Putamen (tissue), 1 donor: ENCODE data around the gene ANP32A.
"Not testable (repeated sequence)": the region's sequence is repeated elsewhere in the genome, so short reads cannot be mapped to it uniquely, and the experiment has no call there.

Experiments used
- DNase-seq: peaks from one replicate; pipeline ENCODE4 v3.0.0-alpha.2; 2016; ENCODE audit warnings: low spot score

The ANP32A gene

DNA sequence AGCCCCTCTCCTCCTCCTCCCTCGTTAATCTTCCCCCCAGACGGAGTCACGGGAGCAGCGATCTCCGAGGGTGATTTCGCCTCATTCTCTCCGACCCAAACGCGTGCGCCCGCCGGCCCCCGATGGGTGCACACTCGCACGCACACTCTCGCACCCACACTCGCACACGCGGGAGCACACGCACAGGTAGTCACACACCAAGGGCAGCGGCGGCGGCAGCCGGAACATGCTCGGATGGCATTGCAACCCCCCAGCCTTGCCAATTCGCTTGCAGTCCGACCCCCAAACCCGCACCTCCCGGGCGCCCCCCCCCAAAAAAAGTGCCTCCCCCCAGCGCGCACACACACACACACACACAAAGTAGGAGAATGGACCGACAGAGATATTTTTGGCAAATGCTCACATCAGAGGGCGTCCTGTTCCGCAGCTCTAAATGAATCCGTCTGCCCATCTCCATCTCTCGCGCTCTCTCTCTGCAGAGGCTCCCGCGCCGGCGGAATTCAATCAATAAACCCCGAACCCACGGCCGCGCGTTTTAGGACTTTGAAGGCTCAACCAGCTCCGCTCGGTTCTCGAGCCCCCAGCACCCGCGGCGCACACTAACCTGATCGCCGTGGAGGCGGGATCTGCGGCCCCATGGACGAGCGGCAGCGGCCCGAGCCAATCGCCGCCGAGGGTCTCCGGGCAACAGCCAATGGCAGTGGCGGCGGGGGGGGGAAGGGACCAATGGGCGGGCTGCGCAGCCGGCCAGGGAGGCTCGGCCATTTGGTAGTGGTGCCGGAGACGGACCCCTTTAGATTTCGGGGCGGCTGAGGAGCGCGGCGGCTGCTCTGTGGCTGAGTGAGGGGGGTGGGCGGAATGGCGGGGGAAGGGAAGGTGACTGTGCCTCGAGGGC is at the start of gene ANP32A:
Gene ANP32A, minus strand, starts transcription at position 601 of the 895 bp plus-strand sequence. Its CDS starts 144 bp downstream, at position 457.
- DNase-seq = peak; percentile 95

DNA sequence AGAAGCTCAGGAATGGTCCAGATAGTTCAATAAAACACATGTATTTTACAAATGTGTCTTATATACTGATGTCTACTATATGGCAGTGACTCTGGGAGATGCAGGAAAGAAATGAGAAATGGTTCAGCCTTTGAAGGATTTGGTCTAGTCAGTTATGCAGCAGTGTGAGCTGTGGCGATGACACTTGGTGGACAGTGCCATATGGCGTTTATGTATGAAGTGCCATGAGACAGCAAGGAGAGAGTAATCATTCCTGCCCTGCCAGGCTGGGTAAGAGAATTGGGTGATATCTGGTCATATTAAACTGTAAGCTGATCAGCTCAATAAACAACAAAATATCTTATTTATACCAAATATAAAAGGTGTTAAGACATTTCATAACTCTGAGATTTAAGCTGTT is 47.6 kb upstream of the ANP32A start:
- DNase-seq = no peak

DNA sequence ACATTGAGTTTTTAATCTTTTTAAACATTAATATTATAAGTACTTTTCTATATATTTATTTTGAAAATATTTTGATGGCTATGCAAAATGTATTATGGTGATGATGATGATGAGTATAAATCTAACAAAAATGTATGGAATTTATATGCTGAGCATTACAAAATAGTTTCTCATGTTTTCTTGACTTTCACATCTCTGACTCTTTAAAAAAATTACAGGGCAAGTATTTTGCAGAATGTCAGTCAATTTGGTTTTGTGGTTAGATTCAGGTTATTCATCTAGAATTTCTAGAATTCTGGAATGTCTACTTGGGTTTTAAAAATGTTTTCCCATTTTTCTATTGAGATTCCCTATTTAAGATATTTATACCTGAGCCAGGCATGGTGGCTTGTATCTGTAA is 41.7 kb upstream of the ANP32A start:
- DNase-seq = no peak

DNA sequence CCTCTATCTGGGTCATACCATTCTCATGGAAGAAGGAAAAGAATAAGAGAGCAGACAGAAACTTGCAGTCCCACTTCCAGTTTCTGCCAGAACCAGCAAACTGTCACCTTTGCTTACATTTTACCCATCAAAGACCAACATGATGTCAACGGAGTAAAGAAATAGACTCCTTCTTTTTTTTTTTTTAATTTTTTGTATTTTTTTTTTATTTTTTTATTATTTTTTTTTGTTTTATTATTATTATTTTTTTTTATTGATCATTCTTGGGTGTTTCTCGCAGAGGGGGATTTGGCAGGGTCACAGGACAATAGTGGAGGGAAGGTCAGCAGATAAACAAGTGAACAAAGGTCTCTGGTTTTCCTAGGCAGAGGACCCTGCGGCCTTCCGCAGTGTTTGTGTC is 38.0 kb upstream of the ANP32A start:
- DNase-seq = not testable (repeated sequence)

DNA sequence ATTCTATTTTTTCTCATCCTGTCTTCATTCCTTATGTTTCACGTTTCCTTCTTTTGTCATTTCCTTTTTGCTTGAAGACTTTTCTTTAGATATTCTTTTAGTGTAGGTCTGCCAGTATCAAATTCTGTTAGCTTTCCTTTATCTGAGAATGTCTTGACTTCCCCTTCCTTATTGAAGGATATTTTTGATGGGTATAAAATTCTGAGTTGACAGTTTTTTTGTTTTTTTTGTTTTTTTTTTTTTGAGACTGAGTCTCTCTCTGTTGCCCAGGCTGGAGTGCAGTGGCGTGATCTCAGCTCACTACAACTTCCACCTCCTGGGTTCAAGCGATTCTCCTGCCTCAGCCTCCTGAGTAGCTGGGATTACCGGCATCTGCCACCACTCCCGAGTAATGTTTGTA is 36.7 kb upstream of the ANP32A start:
- DNase-seq = not testable (repeated sequence)

DNA sequence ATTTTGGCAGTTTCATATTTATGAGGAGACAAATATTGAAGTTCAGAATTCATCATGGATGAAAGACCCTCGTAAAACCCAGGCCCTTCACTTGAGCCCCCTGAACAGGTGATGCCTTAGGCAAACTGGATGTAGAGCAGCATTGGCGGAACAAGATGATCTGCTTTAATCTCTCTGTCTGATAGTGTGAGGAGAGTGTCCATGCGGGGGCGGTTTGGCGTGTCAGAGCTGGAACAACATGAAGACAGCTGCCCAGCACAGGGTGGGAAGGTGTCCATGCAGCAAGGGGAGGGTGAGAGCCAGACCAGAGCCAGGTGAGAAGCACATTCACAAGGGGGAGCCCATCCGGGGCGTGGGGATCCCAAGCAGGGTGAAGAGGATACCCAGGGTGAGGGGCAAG is 31.8 kb upstream of the ANP32A start:
- no peak for DNase-seq

DNA sequence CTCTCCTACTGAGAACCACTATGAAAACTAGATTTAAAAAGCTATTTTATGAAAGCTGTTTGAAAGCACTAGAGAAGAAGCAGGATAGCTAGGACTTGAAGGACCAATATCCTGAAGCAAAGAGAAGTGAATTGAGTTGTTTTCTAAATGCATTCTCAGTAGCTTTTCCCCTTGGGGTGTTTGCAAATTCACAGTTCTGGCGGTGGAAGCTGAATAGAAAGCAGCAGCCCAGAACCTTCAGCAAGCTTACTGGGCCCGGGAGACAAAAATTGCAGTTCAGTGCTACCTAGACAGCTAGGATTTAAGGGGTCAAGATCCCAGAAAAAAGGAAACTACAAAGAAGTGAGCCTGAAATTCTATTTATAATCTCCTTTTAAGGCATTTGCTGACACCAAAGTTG is 31.3 kb upstream of the ANP32A start:
- no peak for DNase-seq

DNA sequence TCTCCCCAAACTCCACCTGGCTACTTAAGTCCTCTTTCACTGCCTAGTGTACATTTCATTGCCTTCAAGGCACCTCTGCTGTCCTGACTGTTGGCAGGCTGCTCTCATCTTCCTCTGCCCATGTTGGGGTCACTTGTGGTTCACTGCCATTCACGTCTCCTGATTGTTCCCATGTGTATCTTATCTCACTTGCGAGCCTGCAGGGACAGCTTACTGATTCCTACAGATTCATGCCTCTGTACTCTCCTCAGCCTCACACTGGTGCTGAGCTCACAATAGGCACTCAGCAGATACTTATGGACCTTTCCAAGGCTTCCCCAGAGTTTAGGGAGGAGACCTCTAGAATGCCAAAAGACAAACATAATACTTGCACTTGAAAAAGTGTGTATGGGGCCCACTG is 28.8 kb upstream of the ANP32A start:
- DNase-seq = no peak

DNA sequence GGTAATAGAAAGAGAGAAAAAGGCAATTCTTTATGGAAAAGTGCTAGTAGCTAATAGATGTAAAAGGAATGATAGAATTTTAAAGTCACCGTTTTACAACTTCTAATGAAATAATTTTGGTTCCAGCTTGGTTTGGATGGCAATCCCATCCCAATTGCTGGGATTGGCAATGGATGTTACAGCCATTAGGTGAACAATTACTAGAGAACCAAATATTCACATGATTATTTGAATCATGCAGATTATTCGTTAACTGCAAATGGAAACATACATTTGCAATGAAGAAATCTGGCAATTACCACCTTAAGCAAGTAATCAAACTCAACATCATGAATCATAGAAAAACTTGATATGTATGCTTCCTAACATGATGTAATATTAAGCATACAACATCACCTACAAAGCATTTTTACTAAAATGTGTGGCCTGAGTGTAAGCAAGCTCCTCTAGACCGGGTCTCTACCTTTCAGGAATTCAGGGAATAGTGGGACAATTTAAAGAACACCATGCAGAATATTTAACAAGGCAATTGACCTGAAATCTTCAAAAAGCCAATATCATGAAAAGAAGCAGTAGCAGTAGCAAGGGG is 26.2 kb upstream of the ANP32A start:
- DNase-seq = no peak

DNA sequence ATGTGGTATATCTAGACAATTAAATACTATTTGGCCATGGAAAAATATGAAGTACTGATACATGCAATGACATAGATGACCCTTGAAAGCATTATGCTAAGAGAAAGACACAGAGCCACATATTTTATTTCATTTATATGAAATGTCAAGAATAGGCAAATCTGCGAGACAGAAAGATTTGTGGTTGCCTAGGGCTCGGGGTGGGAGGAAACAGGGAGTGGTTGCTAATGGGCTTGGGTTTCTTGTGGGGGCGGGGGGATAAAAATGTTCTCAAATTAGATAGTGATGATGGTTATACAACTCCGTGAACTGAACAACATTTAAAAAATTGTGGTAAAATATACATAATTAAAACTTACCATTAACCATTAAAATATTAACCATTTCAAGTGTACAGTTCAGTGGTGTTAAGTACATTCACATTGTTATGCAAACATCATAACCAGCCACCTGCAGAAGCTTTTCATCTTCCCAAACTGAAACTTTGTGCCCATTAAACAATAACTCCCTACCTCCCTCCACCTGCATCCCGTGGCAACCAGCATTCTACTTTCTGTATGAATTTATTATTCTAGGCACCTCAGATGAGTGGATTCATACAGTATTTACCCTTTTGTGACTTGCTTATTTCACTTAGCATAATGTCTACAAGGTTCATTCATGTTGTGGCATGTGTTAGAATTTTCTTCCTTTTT is 24.3 kb upstream of the ANP32A start:
- DNase-seq = no peak

DNA sequence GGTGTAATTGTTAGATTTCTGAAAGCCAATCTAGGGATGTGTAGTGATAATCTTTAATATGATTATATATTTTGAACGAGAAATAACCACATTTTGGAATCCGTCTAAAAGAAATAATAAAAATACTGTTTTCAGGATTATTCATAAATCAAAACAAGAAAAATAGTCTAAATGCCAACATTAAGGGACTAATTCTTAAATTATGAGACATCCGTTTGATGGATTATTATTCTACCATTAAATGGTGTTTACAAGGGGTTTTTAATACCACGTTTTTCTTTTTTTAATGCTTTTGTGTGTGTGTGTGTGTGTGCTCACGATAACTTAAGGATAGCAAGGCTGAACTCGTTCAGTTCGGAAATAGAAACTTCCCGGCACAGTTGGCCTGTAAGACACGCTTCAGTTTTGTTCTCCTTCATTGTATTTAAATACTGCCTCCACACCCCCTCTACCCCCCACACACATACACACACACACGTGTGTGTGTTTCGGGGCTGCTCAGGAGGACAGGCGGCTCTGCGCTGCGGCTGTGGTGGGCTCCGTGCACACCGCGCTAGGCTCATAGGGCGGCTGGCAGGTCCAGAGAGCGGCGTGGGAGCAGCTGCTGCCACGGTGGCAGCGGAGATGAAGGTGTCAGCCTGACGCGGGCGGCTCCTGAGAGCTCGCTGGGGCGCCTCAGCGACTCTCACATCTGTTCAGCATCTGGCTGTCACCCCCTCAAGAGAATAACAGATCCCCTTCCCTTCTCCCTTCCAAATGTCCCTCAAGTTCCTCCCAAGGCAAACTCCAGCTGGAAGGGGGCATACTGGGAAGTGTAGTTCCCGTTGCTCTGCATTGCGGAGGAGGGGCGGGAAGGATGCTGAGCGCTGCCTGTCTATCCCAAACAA is 23.0 kb upstream of the ANP32A start:
- no peak for DNase-seq

DNA sequence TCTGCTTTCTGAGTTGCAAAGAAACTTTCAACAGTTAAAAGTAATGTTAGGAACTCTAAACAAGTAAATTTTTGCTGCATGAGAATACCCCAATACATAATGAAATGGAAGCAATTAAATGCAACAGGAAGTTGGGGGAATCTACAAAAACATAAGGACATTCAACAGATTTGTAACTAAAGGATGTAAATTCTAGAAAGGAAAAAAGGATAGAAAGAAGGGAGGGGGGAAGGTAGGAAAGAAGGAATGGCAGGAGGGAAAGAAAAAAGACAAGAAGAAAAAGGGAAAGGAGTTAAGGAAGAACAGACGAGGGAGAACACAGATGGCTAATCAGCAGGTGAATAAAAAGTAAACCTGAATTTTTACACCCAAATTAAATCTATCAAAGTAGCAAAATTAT is 22.3 kb upstream of the ANP32A start:
- no peak for DNase-seq

DNA sequence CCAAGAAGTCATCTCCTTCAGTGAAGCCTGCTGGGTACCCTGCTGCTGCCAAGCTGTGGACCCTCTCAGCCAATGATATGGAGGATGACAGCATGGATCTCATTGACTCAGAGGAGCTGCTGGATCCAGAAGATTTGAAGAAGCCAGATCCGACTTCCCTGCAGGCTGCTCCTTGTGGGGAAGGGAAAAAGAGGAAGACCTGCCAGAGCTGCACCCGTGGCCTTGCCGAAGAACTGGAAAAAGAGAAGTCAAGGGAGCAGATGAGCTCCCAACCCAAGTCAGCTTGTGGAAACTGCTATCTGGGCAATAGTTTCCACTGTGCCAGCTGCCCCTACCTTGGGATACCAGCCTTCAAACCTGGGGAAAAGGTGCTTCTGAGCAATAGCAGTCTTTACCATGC is 13.7 kb upstream of the ANP32A start:
- DNase-seq = no peak

DNA sequence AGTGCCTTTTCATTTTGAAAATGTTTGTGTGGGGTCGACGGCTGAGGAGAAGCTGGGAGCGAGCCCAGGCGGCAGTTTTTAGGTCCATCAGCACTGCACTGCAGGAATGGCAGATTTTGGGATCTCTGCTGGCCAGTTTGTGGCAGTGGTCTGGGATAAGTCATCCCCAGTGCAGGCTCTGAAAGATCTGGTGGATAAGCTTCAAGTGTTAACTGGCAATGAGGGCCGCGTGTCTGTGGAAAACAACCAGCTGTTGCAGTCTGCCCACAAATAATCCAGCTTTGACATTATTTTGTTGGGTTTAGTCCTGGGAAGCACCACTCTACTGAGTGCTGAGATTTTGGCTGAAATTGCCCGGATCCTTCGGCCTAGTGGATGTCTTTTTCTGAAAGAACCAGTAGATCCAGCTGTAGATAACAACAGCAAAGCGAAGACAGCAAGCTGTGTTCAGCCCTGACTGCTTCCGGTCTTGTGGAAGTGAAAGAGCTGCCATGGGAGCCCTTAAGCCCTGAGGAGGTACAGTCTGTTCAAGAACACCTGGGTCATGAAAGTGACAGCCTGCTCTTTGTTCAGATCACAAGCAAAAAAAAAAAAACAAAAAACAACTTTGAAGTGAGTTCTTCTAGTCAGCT is 13.1 kb upstream of the ANP32A start:
- no peak for DNase-seq

DNA sequence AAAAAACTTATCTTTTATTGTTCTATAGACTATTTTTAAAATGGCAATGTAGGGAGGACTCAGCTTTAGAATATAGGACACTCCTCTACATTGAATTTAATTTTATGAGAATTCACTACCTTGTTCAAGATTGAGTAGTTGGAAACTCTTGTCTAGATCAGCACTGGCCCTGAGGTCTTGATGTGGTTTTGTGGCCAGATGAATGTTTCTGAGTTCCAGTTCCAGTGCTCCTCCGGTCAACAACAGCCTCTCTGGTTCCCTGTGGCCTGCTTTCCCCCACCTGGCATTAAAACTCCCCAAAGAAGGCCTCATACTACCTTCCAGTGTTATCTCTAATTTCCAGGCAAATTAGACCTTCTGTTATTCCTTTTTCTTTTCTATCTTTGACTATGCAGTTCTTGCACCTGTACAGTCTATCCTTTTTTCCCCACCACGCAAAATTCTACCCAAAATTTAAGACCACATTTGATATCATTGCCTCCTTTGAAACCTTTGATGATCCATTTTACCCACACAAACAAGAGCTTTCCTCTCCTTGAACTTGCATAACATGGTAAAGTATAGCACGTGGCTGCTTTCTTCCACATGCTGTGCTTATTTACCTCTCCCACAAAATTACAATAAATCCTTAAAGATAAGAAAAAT is 9.6 kb upstream of the ANP32A start:
- DNase-seq = no peak

DNA sequence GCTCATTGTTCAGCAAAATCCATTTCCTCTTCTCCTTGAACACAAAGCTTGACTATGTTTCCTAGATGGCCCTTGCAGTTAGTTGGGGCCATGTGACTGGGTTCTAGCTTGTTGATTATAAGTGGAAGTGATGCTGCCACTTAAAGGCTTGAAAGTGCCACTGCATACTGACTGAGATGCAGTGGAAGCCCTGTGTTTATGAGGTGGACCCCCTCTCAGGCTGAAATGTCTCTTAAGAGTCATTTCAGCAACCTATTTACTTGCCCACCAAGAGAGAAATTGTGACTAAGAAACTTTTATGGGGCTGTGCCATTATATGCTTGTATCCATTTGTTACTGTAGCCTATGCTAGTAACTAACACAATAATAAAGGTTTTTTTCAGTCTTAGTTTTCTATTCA is 8.4 kb upstream of the ANP32A start:
- DNase-seq = peak; percentile 75

DNA sequence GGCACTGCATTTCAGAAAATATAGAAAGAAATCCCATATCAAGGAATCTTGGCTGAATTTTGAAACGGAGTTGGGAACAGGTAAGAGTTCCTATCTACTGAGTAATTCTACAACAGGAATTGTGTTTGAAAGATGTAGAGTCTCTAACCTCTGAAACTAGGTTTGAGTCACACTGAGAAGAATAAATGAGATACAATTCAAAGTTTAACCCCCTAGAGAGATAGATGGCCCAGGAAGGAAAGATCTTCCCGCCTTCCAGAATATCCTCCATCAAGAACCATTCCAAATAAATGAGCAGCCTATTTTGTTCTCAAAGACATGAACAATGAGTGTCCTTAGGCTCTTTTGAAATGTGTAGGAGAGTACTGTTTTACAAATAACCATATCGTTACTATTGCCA is 2.9 kb upstream of the ANP32A start:
- DNase-seq = no peak

DNA sequence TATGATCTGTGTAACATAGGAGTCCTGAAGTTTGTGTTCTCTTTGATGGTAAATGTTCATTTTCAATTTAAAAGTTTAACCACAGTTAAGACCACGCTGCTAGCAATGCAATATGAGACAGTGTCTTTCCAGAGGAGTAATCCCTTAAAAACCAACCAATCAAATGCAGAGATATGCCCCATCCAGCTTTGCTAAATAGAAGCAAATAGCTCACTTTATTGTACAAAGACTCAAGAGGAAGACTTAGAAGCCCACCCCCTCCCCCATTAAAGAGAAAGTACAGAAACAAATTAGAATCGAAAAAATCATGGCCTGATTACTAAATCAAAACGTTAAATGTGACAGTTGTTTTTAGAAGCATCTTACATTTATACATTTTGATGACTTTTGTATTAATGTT is 2.1 kb upstream of the ANP32A start:
- DNase-seq = no peak

DNA sequence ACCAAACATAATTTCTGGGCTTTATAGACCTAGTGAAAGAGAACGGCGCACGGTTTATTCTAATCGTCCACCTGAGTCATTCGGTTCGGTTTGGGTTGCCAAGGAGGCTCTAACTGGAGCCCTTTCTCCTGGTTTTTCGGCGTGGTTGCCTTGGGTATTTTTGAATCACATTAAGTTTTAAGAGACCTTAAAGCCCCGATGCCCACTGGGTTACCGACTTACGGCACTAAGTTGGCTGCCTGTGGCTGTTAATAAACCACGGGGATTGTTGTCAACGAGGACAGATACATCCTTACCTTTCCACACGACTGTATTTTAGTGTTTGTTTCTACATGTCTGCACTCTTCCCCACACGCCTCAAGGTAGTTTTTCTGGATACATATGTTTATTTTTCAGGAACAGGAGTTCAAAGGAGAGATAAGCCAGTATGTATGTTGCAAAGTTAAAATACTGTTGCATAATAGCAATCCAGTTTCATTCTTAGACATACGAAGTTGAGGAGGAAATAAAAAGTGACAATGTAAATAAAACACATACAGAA is 1.2 kb upstream of the ANP32A start:
- no peak for DNase-seq

DNA sequence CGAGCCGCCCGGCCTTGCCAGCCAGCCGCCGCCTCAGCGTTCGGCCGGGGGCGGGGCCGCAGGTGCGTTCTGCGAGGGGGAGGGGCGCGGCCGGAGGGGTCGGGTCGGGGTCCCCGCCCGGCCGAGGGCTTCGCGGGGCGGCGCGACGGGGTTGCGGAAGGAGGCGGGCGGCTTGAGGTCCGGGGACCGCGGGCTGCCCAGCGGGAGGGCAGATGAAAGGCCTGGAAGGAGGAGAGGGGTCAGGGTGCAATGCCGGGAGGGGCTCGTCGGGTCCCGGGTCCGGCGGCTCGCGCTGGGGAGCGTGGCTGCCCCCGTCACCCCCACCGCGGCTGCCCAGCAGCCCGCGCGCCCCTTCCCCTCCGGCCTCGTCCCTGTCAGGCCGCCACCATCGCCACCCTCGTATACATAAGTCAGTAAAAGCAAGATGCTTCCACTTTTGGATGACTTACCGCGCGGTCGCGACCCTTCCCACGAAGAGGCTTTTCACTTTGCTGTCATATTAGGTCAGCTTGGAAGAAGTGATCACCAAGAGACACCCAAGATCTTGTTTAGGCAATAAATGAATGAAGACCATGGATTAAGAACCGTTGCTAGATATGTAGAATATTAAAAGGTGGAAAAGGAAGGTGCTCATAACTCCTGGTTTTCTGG is 620 bp upstream of the ANP32A start:
- no peak for DNase-seq
